NT2/D1 (cell line): ENCODE measurements around the gene TMEM263.

Experiments
- DNase-seq: peaks from one replicate; pipeline ENCODE4 v3.0.0-alpha.2; 2011; ENCODE audit warnings: low read depth, low spot score
- H3K27me3 ChIP-seq: 2 replicates; pipeline ENCODE4 v1.6.0; 2011; ENCODE audit warnings: mild to moderate bottlenecking; ENCODE audit not compliant: insufficient read length, insufficient read depth
- H3K36me3 ChIP-seq: 2 replicates; pipeline ENCODE4 v1.6.1; 2011; ENCODE audit warnings: mild to moderate bottlenecking, low read length, mixed read lengths; ENCODE audit not compliant: insufficient read depth, insufficient read length
- H3K4me1 ChIP-seq: 2 replicates; pipeline ENCODE4 v1.5.1; 2011; ENCODE audit not compliant: insufficient read depth, insufficient read length
- H3K4me3 ChIP-seq: 2 replicates; pipeline ENCODE4 v1.5.1; 2011; ENCODE audit warnings: low read depth; ENCODE audit not compliant: insufficient read length
- H3K9ac ChIP-seq: 2 replicates; pipeline ENCODE4 v1.6.0; 2011; ENCODE audit warnings: low read depth; ENCODE audit not compliant: insufficient read length
- H3K9me3 ChIP-seq: 2 replicates; pipeline ENCODE4 v1.5.1; 2011; ENCODE audit warnings: mild to moderate bottlenecking, low read length; ENCODE audit not compliant: insufficient read depth
- SUZ12 ChIP-seq: IDR thresholded peaks from 2 replicates; pipeline ENCODE4 v1.6.1; 2011; ENCODE audit not compliant: insufficient read length, insufficient read depth; ENCODE audit errors: extremely low read depth
- YY1 ChIP-seq: IDR thresholded peaks from 2 replicates; pipeline ENCODE4 v1.6.1; 2011; ENCODE audit not compliant: insufficient read length, insufficient read depth
- ZNF274 ChIP-seq: IDR thresholded peaks from 2 replicates; pipeline ENCODE4 v1.6.1; 2011; ENCODE audit warnings: mild to moderate bottlenecking, low read depth, low read length

The TMEM263 gene

GRCh38 chr12:106955377-106956047, at the start of gene TMEM263:
TMEM263 (plus strand) TSS chr12:106955907; CDS start chr12:106967117, 11,210 bp downstream.
- TF ChIP-seq SUZ12 (no peak), YY1 (peak; percentile 23)
- Histone ChIP-seq H3K27me3 (no peaks in the 10 kb centered on the region), H3K9me3 (peaks cover 16% of the 10 kb centered on the region; the same call in 1 of the 2 replicates), H3K4me1 (peaks cover 3% of the 10 kb centered on the region), H3K4me3 (peak within 1 kb of the TSS; percentile 92), H3K36me3 (peaks cover 11% of the 10 kb centered on the region), H3K9ac (peak within 1 kb of the TSS; percentile 89)
- peak; percentile 93 for DNase-seq

- H3K4me3 ChIP-seq, result no peak overlapping the region
- no peaks in the 10 kb centered on the region; the same call in 1 of the 2 replicates for H3K9me3 ChIP-seq
- H3K4me1 ChIP-seq, result no peaks in the 10 kb centered on the region
- H3K27me3 ChIP-seq, result peaks cover 27% of the 10 kb centered on the region
- no peak overlapping the region for H3K9ac ChIP-seq
- TF ChIP-seq YY1, result no peak
- no peak for TF ChIP-seq SUZ12
- no peak for TF ChIP-seq ZNF274
- no peaks in the 10 kb centered on the region for H3K36me3 ChIP-seq
- no peak for DNase-seq
Observed at GRCh38 chr12:106906715-106907114, 49.0 kb upstream of the TMEM263 start.

- DNase-seq, result no peak
- Histone ChIP-seq H3K9ac (no peak overlapping the region), H3K4me3 (no peak overlapping the region), H3K9me3 (no peaks in the 10 kb centered on the region; the same call in 1 of the 2 replicates), H3K36me3 (no peaks in the 10 kb centered on the region), H3K4me1 (no peaks in the 10 kb centered on the region), H3K27me3 (peaks cover 20% of the 10 kb centered on the region)
- TF ChIP-seq YY1, result no peak
- TF ChIP-seq SUZ12, result no peak
- no peak for TF ChIP-seq ZNF274
Observed at GRCh38 chr12:106907411-106907810, 48.3 kb upstream of the TMEM263 start.

GRCh38 chr12:106907846-106908245, 47.9 kb upstream of the TMEM263 start:
- no peak overlapping the region for H3K9ac ChIP-seq
- H3K4me3 ChIP-seq, result no peak overlapping the region
- H3K27me3 ChIP-seq, result peaks cover 16% of the 10 kb centered on the region
- H3K9me3 ChIP-seq, result no peaks in the 10 kb centered on the region; the same call in 1 of the 2 replicates
- no peak for DNase-seq
- TF ChIP-seq SUZ12 (no peak), ZNF274 (no peak), YY1 (no peak)
- no peaks in the 10 kb centered on the region for H3K36me3 ChIP-seq
- H3K4me1 ChIP-seq, result no peaks in the 10 kb centered on the region

GRCh38 chr12:106908561-106908960, 47.1 kb upstream of the TMEM263 start:
- H3K4me1 ChIP-seq, result no peaks in the 10 kb centered on the region
- H3K9ac ChIP-seq, result no peak overlapping the region
- H3K36me3 ChIP-seq, result no peaks in the 10 kb centered on the region
- TF ChIP-seq YY1 (no peak), ZNF274 (no peak), SUZ12 (no peak)
- H3K9me3 ChIP-seq, result no peaks in the 10 kb centered on the region; the same call in 1 of the 2 replicates
- DNase-seq, result no peak
- no peak overlapping the region for H3K4me3 ChIP-seq
- peaks cover 9% of the 10 kb centered on the region for H3K27me3 ChIP-seq

- no peaks in the 10 kb centered on the region; the same call in 1 of the 2 replicates for H3K9me3 ChIP-seq
- no peaks in the 10 kb centered on the region for H3K4me1 ChIP-seq
- DNase-seq, result no peak
- no peak overlapping the region for H3K9ac ChIP-seq
- TF ChIP-seq ZNF274 (no peak), YY1 (no peak), SUZ12 (no peak)
- H3K27me3 ChIP-seq, result no peaks in the 10 kb centered on the region
- no peak overlapping the region for H3K4me3 ChIP-seq
- H3K36me3 ChIP-seq, result no peaks in the 10 kb centered on the region
Observed at GRCh38 chr12:106910202-106910601, 45.5 kb upstream of the TMEM263 start.

GRCh38 chr12:106911581-106911980, 44.1 kb upstream of the TMEM263 start:
- Histone ChIP-seq H3K9ac (no peak overlapping the region), H3K4me3 (no peak overlapping the region), H3K4me1 (no peaks in the 10 kb centered on the region), H3K9me3 (no peaks in the 10 kb centered on the region; the same call in 1 of the 2 replicates), H3K27me3 (no peaks in the 10 kb centered on the region), H3K36me3 (no peaks in the 10 kb centered on the region)
- TF ChIP-seq ZNF274, result no peak
- TF ChIP-seq SUZ12, result no peak
- TF ChIP-seq YY1, result no peak
- no peak for DNase-seq
